Astrocyte (in vitro differentiated cells and primary cell): Measurements from ENCODE around the gene PHEX. TPM values are rescaled to one million over a fixed set of nuclear protein-coding genes. Genes with fewer than 3 reads are reported as not detected.

Experiments
- DNase-seq: peaks from one replicate; pipeline ENCODE4 v3.0.0-alpha.2; 2010; ENCODE audit warnings: low read depth
- FAIRE-seq: peaks from 2 replicates; lab custom pipeline; 2011; peaks lifted over from hg19 to GRCh38; lab: Jason Lieb, UNC
- H2AFZ ChIP-seq: 2 replicates; pipeline ENCODE4 v1.6.0; 2012; ENCODE audit warnings: low read depth, low read length, inconsistent platforms
- H3K27ac ChIP-seq: 2 replicates; pipeline ENCODE4 v1.5.1; 2011; ENCODE audit warnings: low read depth, low read length, inconsistent platforms
- H3K27me3 ChIP-seq: 2 replicates; pipeline ENCODE4 v1.6.0; 2011; ENCODE audit warnings: low read length, inconsistent platforms; ENCODE audit not compliant: insufficient read depth
- H3K36me3 ChIP-seq: 2 replicates; pipeline ENCODE4 v1.5.1; 2011; ENCODE audit warnings: low read length, inconsistent platforms; ENCODE audit not compliant: insufficient read depth
- H3K4me1 ChIP-seq: 2 replicates; pipeline ENCODE4 v1.5.1; 2011; ENCODE audit warnings: low read length, inconsistent platforms; ENCODE audit not compliant: insufficient read depth
- H3K4me2 ChIP-seq: 2 replicates; pipeline ENCODE4 v1.6.0; 2012; ENCODE audit warnings: low read length, inconsistent platforms
- H3K4me3 ChIP-seq: 2 replicates; pipeline ENCODE4 v1.5.1; 2011; ENCODE audit warnings: low read depth, mild to moderate bottlenecking, low read length, inconsistent platforms; ENCODE audit not compliant: insufficient read depth
- H3K79me2 ChIP-seq: 2 replicates; pipeline ENCODE4 v1.6.0; 2012; ENCODE audit warnings: mild to moderate bottlenecking, low read length, inconsistent platforms; ENCODE audit not compliant: insufficient read depth
- H3K9ac ChIP-seq: 2 replicates; pipeline ENCODE4 v1.6.0; 2012; ENCODE audit warnings: mild to moderate bottlenecking, low read length, inconsistent platforms
- H3K9me3 ChIP-seq: 2 replicates; pipeline ENCODE4 v1.5.1; 2012; ENCODE audit warnings: low read depth, mild to moderate bottlenecking, low read length, inconsistent platforms; ENCODE audit not compliant: insufficient read depth
- H4K20me1 ChIP-seq: 2 replicates; pipeline ENCODE4 v1.6.0; 2012; ENCODE audit warnings: low read length, inconsistent platforms; ENCODE audit not compliant: insufficient read depth
- H3K27ac Mint-ChIP-seq: one replicate; pipeline ENCODE4 v1.8.0; 2021; ENCODE audit warnings: mild to moderate bottlenecking, mixed read lengths; ENCODE audit not compliant: unreplicated experiment
- H3K27me3 Mint-ChIP-seq: one replicate; pipeline ENCODE4 v1.8.0; 2021; ENCODE audit warnings: low read depth, mixed read lengths; ENCODE audit not compliant: unreplicated experiment
- H3K36me3 Mint-ChIP-seq: one replicate; pipeline ENCODE4 v1.8.0; 2021; ENCODE audit warnings: low read depth, mixed read lengths; ENCODE audit not compliant: unreplicated experiment
- H3K4me1 Mint-ChIP-seq: one replicate; pipeline ENCODE4 v1.8.0; 2021; ENCODE audit warnings: low read depth, mixed read lengths; ENCODE audit not compliant: unreplicated experiment
- H3K4me3 Mint-ChIP-seq: one replicate; pipeline ENCODE4 v1.8.0; 2021; ENCODE audit warnings: mild to moderate bottlenecking, moderate library complexity, mixed read lengths; ENCODE audit not compliant: unreplicated experiment
- H3K9me3 Mint-ChIP-seq: one replicate; pipeline ENCODE4 v1.8.0; 2021; ENCODE audit warnings: mild to moderate bottlenecking, mixed read lengths; ENCODE audit not compliant: unreplicated experiment
- CTCF ChIP-seq: IDR thresholded peaks from 2 replicates; pipeline ENCODE4 v1.5.1; 2011; ENCODE audit warnings: low read depth, mild to moderate bottlenecking, inconsistent platforms, low read length, moderate library complexity; ENCODE audit not compliant: insufficient read depth
- EZH2 ChIP-seq: IDR thresholded peaks from 2 replicates; pipeline ENCODE4 v1.6.1; 2012; ENCODE audit warnings: mild to moderate bottlenecking, low read length, inconsistent platforms; ENCODE audit not compliant: insufficient read depth
- total RNA-seq: library from RNA; stranded (reverse); gene quantifications from 2 replicates; pipeline ENCODE4 v1.2.1, GENCODE V29; 2021

Gene PHEX
- total RNA-seq, 1 donor from 2014 or later = 0.36 TPM

GRCh38 chrX:22037911-22038537 is 5.9 kb downstream of the PHEX start:
- H3K9me3 Mint-ChIP-seq = no peaks in the 10 kb centered on the region
- H3K4me3 Mint-ChIP-seq = no peak overlapping the region
- no peaks in the 10 kb centered on the region for H3K36me3 Mint-ChIP-seq
- Histone ChIP-seq H3K9ac (no peak overlapping the region), H3K27me3 (no peaks in the 10 kb centered on the region), H3K27ac (no peak overlapping the region), H4K20me1 (no peaks in the 10 kb centered on the region), H3K9me3 (no peaks in the 10 kb centered on the region), H3K36me3 (no peaks in the 10 kb centered on the region), H2AFZ (no peak overlapping the region), H3K4me3 (no peak overlapping the region), H3K4me2 (peak overlapping the region; percentile 19), H3K79me2 (no peaks in the 10 kb centered on the region), H3K4me1 (no peaks in the 10 kb centered on the region)
- no peak for TF ChIP-seq EZH2
- TF ChIP-seq CTCF = no peak
- H3K4me1 Mint-ChIP-seq = no peaks in the 10 kb centered on the region
- H3K27me3 Mint-ChIP-seq = no peaks in the 10 kb centered on the region
- DNase-seq (no peak), FAIRE-seq (peak; percentile 60)
- H3K27ac Mint-ChIP-seq = no peak overlapping the region

GRCh38 chrX:22039541-22039940 is 7.4 kb downstream of the PHEX start:
- no peaks in the 10 kb centered on the region for H3K9me3 Mint-ChIP-seq
- H3K27ac Mint-ChIP-seq = peak overlapping the region; percentile 53
- H3K27me3 Mint-ChIP-seq = no peaks in the 10 kb centered on the region
- Histone ChIP-seq H3K4me1 (no peaks in the 10 kb centered on the region), H3K27me3 (no peaks in the 10 kb centered on the region), H3K9me3 (no peaks in the 10 kb centered on the region), H3K79me2 (no peaks in the 10 kb centered on the region), H3K27ac (no peak overlapping the region), H4K20me1 (no peaks in the 10 kb centered on the region), H3K36me3 (no peaks in the 10 kb centered on the region), H2AFZ (no peak overlapping the region), H3K9ac (no peak overlapping the region), H3K4me3 (no peak overlapping the region), H3K4me2 (no peak overlapping the region)
- no peak overlapping the region for H3K4me3 Mint-ChIP-seq
- H3K4me1 Mint-ChIP-seq = no peaks in the 10 kb centered on the region
- no peaks in the 10 kb centered on the region for H3K36me3 Mint-ChIP-seq
- DNase-seq (no peak), FAIRE-seq (no peak)
- TF ChIP-seq CTCF = no peak
- no peak for TF ChIP-seq EZH2

GRCh38 chrX:22040184-22040583 is 8.1 kb downstream of the PHEX start:
- H3K36me3 ChIP-seq = no peaks in the 10 kb centered on the region
- no peaks in the 10 kb centered on the region for H3K4me1 Mint-ChIP-seq
- DNase-seq (no peak), FAIRE-seq (no peak)
- no peaks in the 10 kb centered on the region for H3K4me1 ChIP-seq
- no peak overlapping the region for H2AFZ ChIP-seq
- no peak overlapping the region for H3K9ac ChIP-seq
- H3K27ac ChIP-seq = no peak overlapping the region
- H3K27ac Mint-ChIP-seq = no peak overlapping the region
- no peaks in the 10 kb centered on the region for H3K27me3 ChIP-seq
- no peak overlapping the region for H3K4me3 ChIP-seq
- H3K79me2 ChIP-seq = no peaks in the 10 kb centered on the region
- no peaks in the 10 kb centered on the region for H4K20me1 ChIP-seq
- no peaks in the 10 kb centered on the region for H3K9me3 ChIP-seq
- TF ChIP-seq EZH2 = no peak
- no peak for TF ChIP-seq CTCF
- no peaks in the 10 kb centered on the region for H3K9me3 Mint-ChIP-seq
- no peaks in the 10 kb centered on the region for H3K27me3 Mint-ChIP-seq
- H3K4me3 Mint-ChIP-seq = peak overlapping the region; percentile 14
- H3K4me2 ChIP-seq = no peak overlapping the region
- H3K36me3 Mint-ChIP-seq = no peaks in the 10 kb centered on the region
